CD4-positive, alpha-beta T cell treated with Interleukin-4 for 4 hours (primary cell): ENCODE results near the gene PTPRN2.
"Not testable (repeated sequence)": the region's sequence is repeated elsewhere in the genome, so short reads cannot be mapped to it uniquely, and the experiment has no call there.

ENCODE experiments used
- DNase-seq: peaks from one replicate; pipeline ENCODE4 v3.0.0-alpha.2; 2020

Gene PTPRN2

GRCh38 chr7:158432369-158433341 is 155.0 kb downstream of the PTPRN2 start:
- DNase-seq: no peak

GRCh38 chr7:158431941-158432347 is 155.7 kb downstream of the PTPRN2 start:
- no peak for DNase-seq

GRCh38 chr7:158431055-158431940 is 156.3 kb downstream of the PTPRN2 start:
- DNase-seq: no peak

- no peak for DNase-seq
Measured at GRCh38 chr7:158430308-158431034, 157.2 kb downstream of the PTPRN2 start.

GRCh38 chr7:158428837-158429753 is 158.5 kb downstream of the PTPRN2 start:
- no peak for DNase-seq

GRCh38 chr7:158428131-158428836 is 159.3 kb downstream of the PTPRN2 start:
- no peak for DNase-seq

GRCh38 chr7:158425676-158426075 is 161.9 kb downstream of the PTPRN2 start:
- DNase-seq: not testable (repeated sequence)

- no peak for DNase-seq
Measured at GRCh38 chr7:158424531-158424930, 163.1 kb downstream of the PTPRN2 start.

GRCh38 chr7:158424011-158424410 is 163.6 kb downstream of the PTPRN2 start:
- no peak for DNase-seq

GRCh38 chr7:158422887-158423560 is 164.6 kb downstream of the PTPRN2 start:
- DNase-seq: no peak

- no peak for DNase-seq
Measured at GRCh38 chr7:158422196-158422886, 165.3 kb downstream of the PTPRN2 start.

GRCh38 chr7:158421361-158421760 is 166.3 kb downstream of the PTPRN2 start:
- no peak for DNase-seq

- no peak for DNase-seq
Measured at GRCh38 chr7:158420591-158421340, 166.9 kb downstream of the PTPRN2 start.

GRCh38 chr7:158419238-158419785 is 168.3 kb downstream of the PTPRN2 start:
- no peak for DNase-seq

- DNase-seq: not testable (repeated sequence)
Measured at GRCh38 chr7:158418395-158418794, 169.2 kb downstream of the PTPRN2 start.

GRCh38 chr7:158416283-158416933 is 171.2 kb downstream of the PTPRN2 start:
- no peak for DNase-seq

- DNase-seq: no peak
Measured at GRCh38 chr7:158415316-158415715, 172.3 kb downstream of the PTPRN2 start.

GRCh38 chr7:158414486-158414961 is 173.1 kb downstream of the PTPRN2 start:
- no peak for DNase-seq
